Activated T-helper 1 cell treated with anti-CD3 and anti-CD28 coated beads, Interleukin-2, amount 50 U/mL, for 16 hours (primary cell): Measurements from ENCODE around the gene PTX4.
"Not testable (repeated sequence)": the region's sequence is repeated elsewhere in the genome, so short reads cannot be mapped to it uniquely, and the experiment has no call there.

Experiments used
- DNase-seq, 2 donors: peaks; one replicate each; pipeline ENCODE4 v3.0.0-alpha.2; 2020; ENCODE audit warnings: low read depth in 1 of 2, low spot score in 1 of 2

PTX4 gene

DNA sequence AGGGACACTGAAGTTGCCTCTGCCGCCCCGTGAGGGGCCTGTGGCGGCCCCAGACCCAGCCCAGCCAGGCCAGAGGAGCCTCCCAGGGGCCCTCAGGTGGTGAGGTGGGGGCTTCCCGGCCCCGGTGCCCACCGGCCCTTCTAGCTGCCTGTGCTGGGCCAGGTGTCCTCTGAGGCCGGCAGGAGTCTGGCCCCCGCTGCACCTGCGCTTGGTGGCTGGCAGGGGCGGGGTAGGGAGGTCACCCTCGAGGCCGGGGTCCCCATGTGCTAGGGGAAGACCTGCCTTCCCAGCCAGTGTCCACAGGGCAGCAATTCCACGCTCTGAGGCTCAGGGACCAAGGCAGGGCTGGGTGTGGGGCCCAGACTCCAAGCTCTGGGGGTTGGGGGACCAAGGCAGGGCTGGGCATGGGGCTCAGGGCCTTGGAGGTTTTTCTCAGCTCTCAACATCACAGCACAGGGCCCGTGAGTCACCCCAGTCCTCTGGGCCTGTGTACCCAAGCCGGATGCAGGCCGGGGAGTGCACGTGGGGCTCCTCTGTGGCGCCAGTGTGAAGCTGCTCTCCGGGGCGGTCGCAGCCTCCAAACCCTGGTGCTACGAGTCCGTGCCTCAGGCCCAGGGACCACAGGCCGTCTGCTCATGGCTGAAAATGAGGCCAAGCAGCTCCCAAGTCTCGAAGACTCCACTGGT is 43.1 kb downstream of the PTX4 start:
- DNase-seq, result no peak

DNA sequence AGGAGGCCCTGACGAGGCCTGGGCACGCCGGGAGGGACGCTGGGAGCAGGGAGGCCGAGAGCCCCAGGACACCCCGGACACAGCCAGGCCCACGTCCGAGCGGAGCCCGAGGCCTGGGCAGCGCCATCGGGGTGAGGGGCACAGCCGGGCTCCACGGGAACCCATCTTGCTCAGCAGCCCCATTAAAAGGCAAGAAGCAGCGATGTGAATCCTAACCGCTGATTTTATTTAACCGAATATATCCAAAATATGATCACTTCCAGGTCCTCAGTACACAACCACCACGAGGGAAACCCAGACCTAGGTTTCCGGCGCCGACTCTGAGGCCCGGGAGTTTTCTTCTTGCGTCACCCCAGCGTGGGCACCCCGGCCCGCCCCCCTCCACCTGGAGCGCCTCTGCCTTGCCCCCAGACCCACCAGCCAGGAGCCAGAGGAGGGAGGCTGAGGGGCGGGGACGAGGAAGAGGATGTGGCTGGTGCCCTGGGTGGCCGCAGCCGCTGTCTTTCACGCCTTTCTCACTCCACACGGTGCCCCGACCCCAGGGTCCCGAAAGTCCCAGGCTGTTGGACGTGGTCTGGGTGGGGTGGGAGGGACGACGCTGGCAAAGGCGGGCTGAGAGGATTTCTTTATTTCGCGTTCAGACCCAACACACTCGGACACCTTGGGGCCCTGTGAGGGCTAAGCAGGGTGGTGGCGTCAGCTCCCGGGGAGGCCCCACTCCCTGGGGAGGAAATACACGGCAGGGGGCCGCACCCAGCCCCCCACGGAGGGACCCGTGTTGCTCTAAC is 43.8 kb downstream of the PTX4 start:
- DNase-seq, result no peak

DNA sequence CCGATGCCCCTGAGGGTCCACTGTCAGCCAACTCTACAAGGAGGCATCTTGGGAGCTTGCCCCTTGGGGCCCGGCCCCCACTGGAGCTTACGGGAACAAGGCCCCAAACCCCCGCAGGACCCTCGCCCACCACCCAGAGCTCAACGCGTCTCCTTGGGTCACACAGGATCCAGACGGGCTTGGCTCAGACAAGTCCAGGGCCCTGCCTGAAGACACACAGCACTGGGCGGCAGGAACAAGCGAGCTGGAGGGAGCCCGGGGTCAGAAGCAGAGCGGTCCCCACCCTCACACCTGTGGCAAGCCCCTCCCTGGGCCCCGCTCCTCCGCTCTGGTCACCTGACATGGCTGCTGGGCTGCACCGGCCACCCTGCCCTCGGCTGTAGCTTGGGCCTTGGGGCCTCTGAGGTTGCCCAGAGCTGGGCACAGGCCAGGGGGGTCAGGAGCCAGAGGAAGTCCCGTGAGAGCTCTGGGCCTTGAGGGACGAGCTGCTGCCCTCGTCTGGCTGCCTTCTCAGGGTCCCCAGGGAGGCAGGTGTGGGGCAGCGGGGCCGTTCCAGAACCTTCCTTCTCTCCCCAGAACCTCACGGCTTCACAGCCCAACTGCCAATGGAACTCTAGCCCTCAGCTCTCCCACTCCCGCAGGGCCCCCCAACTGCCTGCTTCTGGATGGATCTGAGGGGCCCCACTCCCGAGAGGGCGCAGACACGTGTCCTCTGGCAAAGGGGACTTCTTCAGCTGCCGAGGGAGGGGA is 44.6 kb downstream of the PTX4 start, which contains the start of gene CCDC154:
TSS of gene CCDC154 (minus strand) at position 577 of the 750 bp plus-strand sequence. CDS start at position 343, 234 bp downstream.
- DNase-seq, result no peak

DNA sequence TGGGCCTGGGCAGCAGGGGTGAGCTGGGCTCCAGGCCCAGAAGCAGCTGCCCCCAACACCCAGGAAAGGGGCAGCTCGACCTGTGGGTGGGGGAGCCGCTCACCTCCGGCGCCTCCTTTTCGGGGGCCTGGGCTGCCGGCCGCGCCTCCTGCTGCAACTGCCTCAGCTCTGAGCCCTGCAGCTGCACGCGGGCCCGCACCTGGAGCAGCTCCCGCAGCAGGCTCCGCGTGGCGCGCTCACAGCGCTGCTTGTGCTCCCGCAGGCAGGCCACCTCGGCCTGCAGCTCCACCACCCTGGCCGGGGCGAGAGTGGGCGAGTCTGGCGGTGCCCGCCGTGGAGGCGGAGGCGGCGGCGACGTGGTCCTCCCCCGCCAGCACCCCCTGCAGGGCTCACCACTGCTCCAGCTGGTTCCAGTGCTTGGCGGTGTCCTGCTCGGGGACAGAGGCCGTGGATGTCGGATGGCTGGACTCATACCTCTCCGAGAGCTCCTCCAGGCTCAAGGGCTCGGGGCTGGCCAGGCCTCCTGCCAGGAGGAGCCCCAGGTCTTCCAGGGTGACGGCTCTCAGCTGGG is 45.3 kb downstream of the PTX4 start:
- DNase-seq, result no peak

DNA sequence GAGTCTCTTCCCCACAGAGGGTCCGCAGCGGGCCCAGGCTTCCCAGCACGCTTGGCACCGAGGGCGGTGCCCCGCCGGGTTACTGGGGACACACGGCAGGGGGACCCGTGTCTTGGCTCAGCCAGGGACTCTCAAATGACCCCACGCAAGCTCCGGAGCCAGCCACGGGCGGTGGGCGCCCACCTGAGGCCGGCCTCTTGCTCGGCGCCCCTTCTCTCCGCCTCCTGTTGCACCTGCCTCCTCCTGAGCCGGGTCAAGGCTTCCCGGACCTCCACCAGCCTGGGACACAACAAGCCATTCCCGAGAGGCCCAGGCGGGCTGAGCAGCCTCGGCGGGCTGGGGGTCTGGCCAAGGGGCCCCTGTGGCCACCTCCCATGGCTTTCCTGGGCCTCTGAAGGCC is 46.0 kb downstream of the PTX4 start:
- no peak for DNase-seq

DNA sequence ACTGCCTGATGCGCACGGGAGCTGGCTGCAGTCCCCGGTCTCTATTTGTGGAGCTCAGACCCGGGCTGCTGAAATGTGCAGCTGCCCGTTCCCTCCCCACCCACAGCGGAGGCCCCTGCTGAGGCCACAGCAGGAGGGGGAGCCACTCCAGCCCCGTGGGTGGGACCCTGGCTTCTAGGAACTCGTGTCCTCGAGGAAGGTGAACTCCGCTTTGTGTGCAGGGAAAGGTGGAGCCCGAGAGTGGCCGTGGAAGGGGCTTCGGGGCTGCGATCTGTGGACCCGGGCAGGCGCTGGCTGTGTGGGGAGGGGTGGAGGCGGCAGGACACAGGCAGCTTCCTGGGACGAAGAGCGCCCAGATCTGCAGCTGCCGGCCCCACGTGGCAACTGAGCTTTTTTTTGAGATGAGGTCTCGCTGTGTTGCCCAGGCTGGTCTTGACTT is 47.3 kb downstream of the PTX4 start:
- no peak for DNase-seq

DNA sequence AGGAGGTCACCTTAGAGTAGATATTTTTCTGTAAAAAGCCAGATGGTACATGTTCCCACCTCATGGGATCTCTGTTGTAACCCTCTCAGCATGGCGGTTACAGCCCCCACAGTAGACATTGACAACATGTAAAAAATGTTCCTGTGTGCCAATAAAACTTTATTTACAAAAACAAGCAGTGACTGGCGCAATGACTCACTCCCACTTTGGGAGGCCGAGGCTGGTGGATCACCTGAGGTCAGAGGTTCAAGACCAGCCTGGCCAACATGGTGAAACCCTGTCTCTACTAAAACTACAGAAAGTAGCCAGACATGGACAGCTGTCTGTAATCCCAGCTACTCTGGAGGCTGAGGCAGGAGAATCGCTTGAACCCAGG is 49.1 kb downstream of the PTX4 start:
- DNase-seq, result not testable (repeated sequence)

DNA sequence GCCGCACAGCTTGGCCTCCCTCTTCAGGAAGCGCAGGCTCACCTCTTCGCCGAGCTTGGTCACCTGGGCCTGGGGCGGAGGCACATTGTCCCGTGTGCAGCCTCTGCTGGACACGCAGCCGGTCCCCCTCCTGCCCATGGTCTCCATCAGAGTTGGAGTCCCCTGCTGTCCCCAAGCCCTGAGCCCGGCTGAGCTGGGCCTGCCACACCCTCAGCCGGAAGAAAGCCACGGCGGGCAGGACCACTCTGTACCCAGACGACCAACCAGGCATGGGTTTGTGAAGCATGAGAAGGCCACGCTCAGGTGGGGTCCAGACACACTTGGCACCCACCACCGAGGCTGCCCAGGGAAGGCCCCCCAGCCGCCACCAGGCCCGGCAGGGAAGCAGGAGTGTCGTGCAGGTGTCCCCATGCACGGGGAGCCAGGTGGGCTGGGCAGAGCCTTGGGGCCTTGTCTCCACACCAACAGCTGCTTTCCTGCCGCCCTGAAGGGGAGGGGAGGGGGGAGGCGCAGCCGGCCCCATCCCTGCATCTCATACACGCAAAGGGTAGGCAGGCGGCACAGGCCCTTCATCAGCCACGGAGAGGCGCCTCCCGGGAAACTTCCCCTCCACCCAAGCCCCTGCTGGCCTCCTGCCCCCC is 49.6 kb downstream of the PTX4 start:
- DNase-seq, result no peak

DNA sequence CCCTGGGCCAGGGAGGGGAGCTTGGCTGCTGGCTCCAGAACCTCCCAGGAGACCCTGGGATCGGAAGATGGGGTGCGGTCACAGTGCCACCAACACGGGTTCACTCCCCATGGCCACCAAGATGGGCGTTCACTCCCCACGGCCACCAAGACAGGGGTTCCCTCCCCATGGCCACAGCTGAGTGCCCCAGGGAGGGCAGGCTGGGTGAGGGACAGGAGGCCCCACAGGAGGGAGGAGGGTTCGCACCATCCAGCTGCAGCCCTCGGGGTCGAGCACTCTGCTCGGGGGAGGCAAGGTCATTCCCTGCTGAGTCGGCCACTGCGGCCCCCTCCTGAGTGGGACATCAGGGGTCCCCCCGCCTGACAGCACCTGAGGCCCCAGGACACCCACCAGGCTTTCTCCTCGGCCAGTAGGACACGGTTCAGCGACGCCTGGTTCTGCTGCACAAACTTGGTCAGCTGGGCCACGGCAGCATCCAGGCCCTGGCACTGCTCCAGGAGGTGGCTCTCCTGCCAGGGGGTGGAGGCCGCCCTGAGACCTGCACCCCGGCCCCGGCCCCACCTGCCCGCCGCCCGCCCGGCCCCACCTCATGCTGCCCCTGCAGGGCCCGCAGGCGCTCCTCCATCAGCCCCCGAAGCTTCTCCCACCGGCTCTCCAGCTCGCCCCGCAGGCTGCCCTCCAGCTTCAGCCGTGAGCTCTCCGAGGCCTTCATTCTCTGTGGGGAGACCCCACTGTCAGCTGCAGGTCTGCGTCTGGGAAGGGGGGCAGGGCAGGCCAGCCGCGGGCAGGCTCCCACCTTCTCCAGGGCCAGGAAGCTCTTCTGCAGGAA is 50.3 kb downstream of the PTX4 start:
- DNase-seq, result no peak

DNA sequence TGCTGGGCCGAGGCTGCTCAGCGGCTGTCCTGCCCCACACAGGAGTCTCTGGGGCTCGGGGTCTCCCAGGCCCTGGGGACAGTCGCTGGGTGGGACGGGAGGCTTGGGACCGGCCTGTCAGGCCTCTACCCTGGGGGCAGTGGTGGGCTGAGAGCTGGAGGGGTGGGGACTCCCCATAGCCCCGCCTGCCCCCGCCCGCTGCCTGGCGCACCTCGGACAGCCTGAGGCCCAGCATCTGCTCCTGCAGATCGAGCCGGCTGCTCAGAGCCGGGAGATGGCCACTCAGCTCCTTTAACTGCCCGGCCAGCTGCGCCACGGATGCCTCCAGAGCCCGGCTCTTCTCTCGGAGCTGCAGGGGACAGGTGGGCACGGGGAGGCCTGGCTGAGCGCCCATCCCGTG is 51.1 kb downstream of the PTX4 start:
- no peak for DNase-seq

DNA sequence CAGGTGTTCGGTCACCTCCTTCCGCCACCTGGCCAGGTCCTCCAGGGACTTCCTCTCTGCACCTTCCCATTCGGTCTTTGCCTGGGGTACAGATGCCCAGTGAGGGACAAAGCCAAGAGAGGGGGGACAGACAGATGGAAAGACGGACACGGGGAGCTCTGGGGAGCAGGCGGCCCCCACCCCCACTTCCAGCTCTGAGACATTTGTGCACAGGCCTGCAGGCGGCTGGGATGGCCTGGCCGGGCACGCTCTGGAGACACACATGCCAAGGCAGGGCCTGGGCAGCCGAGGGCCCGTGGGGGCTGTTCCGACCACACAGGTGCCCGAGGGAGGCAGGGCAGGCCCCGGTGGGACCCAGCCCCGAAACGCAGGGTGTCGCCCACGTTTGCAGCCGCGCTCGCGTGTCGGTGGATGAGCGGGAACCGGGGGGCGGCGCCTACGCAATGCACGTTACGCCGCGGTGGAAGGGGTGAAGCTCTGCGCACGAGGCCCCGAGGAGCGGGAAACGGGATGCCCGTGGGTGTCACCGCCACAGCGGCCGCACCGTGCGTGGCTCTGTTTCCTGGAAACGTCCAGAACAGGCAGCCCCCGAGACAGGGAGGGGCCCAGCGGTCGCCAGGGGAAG is 51.9 kb downstream of the PTX4 start:
- no peak for DNase-seq

DNA sequence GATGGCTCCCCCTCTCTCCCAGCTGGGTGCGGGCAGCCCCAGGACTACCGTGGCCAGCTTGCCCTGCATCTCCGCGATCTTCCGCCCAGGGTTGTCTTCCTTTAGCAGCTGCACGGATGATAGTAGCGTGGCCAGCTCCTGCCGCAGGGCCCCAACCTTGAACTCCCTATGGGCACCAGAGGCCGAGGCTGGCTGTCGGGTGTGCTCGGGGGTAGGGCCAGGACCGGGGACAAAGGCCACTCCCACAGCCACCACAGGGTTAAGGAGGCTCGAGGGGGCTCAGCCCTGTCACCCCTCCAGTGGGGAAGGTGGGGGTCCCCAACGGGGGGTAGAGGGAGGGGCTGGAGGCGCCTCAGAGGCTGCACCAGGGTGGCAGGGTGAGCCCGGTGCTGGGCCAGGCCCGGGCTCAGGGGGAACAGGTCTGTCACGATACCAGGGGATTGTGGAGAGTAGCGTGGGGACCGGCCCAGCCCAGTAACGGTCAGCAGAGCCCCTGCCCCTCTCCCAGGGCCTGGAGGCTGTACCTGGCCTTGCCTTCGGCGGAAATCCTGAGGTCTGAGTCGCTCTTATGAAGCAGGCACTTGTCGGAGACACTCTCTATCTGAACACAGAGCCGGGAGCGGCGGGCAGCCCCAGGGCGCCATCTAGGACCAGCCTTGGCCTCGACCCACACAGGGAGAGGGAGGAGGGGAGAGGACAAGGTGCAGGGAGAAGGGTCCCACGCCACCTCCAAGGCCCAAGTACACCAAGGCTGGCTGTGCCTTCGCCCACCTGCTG is 52.6 kb downstream of the PTX4 start:
- DNase-seq, result no peak
